Left ventricle myocardium inferior (tissue), 1 donor: Measurements from ENCODE around the gene HTR6. TPM values are rescaled to one million over a fixed set of nuclear protein-coding genes. Genes with fewer than 3 reads are reported as not detected.

ENCODE experiments used
- DNase-seq: peaks from one replicate; pipeline ENCODE4 v3.0.0-alpha.2; 2020
- H3K27ac ChIP-seq: fragments of 200-600 bp; replicated peaks from 2 replicates; pipeline ENCODE4 v1.8.0; 2021
- H3K27me3 ChIP-seq: fragments of 200-600 bp; 2 replicates; pipeline ENCODE4 v1.8.0; 2021; ENCODE audit warnings: low read depth
- H3K36me3 ChIP-seq: fragments of 200-600 bp; 2 replicates; pipeline ENCODE4 v1.8.0; 2021
- H3K4me1 ChIP-seq: fragments of 200-600 bp; 2 replicates; pipeline ENCODE4 v1.8.0; 2021
- H3K4me3 ChIP-seq: fragments of 200-600 bp; 2 replicates; pipeline ENCODE4 v1.8.0; 2021; ENCODE audit warnings: mild to moderate bottlenecking, moderate library complexity
- H3K9me3 ChIP-seq: fragments of 200-600 bp; replicated peaks from 2 replicates; pipeline ENCODE4 v1.8.0; 2021
- CTCF ChIP-seq: fragments of 200-600 bp; IDR thresholded peaks from 2 replicates; pipeline ENCODE4 v1.8.0; 2021; ENCODE audit warnings: antibody characterized with exemption, mild to moderate bottlenecking, borderline replicate concordance
- intact Hi-C: fragments of 100-400 bp; cut with micrococcal nuclease; formaldehyde crosslinking; loops from one replicate; pipeline ENCODE4 v1.11.0; 2022
- total RNA-seq: library from RNA; stranded (reverse); fragmentation: NEBNext Ultra II Directional; extraction: Animal tissue kit (Norgen Biotek cat#: 25700); gene quantifications from one replicate; pipeline ENCODE4 v1.2.1, GENCODE V29; 2021
- donor health status: DM: no; HTN: yes; CAD: no; lungs with severe emphysema.

HTR6 gene
- total RNA-seq, 1 donor from 2014 or later, result not detected

DNA sequence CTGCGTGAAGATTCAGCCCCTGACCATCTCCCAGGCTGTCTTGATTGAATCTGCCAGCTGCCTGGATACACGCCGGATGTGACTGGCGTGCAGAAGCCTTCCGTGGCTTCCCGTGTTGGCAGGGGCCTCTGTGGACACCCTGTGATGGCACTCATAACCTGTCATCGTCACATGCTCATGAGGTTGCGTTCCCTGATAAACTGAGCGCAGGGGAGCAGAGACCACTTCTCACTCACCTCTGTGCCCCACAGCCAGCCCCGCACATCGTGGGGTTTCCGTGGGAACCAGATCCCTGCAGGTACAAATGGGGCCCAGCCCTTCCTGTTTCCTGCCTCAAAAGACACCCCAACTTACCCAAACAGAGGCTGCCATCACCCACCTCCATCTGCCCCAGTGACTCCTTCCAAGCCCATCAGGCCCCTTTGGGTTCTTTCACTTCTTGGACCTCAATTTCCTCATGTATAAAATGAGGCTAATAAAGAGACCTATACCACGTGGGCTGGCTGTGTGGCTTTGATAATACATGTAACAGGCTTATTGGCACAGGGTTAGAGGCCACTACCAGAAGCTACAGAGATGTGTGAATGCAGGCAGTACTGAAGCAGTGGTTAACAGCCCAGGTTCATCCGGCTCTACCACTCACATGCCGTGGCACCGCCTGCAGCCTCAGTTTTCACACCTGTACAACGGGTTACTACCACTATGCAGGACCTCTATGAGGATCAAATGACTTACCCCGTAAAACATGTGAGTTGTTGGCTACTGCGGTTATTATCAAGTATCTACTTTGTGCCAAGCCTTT lies 23.6 kb downstream of the HTR6 start:
- Histone ChIP-seq H3K36me3 (peaks cover 14% of the 10 kb centered on the region), H3K27ac (no peak overlapping the region), H3K27me3 (no peaks in the 10 kb centered on the region), H3K9me3 (peaks cover 5% of the 10 kb centered on the region), H3K4me1 (peaks cover 15% of the 10 kb centered on the region), H3K4me3 (no peak overlapping the region)
- no peak for TF ChIP-seq CTCF
- intact Hi-C loops, result no loop called here
- no peak for DNase-seq

DNA sequence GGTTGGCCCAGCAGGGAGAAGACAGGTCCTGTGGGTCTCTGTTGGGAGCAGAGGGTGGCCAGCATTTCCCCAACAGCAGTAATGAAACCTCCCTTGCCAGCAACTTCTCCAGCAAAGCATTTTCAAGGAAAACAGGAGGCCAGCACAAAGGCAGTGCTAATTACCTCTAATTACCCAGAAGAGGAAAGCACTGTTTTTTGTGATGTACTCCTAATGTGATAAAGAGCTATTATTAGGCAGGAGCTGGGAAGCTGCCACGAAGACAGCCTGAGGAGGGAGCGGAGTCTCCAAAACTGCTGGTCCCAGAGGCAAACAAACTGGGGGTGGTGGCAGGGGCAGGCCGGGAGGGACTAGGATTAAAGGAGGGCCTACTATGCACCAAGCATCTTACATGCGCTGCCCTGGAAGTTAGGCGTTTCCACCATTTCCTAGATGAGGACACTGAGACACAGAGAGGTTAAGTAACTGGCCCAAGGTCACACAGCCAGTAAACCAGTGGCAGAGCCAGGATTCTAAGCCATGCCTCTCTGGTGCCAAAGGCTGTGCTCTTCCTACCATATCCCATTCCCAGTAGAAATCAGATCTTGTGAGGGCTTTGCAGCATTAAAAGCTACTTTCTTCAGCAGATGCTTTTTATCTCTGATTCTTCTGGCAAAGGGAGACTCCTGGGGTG lies 24.5 kb downstream of the HTR6 start:
- Histone ChIP-seq H3K27me3 (no peaks in the 10 kb centered on the region), H3K36me3 (peaks cover 24% of the 10 kb centered on the region)
- intact Hi-C loops, result no loop called here

DNA sequence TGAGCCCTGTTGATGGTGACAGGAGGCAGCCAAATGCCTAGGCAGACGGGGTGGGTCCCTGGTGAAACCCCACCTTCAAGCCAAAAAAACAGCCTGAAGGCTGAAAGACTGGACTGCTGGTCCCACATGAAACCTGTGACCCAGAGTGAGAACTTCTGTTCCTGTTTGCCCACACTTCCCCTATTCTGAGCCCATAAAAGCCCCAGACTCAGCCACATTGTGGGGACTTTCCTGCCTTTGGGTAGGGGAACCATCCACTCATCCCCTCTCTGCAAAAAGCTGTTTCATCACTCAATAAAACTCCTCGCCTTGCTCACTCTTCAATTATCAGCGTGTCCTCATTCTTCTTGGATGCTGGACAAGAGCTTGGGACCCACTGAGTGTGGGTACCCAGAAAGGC lies 25.2 kb downstream of the HTR6 start:
- Histone ChIP-seq H3K36me3 (peaks cover 30% of the 10 kb centered on the region), H3K9me3 (peaks cover 5% of the 10 kb centered on the region), H3K27ac (no peak overlapping the region), H3K27me3 (no peaks in the 10 kb centered on the region), H3K4me3 (no peak overlapping the region), H3K4me1 (peaks cover 15% of the 10 kb centered on the region)
- TF ChIP-seq CTCF, result no peak
- no peak for DNase-seq
- intact Hi-C loops, result no loop called here

More for the DNA sequence above, 24.5 kb downstream of the HTR6 start:
- Histone ChIP-seq H3K27ac (no peak overlapping the region), H3K4me3 (no peak overlapping the region), H3K9me3 (peaks cover 5% of the 10 kb centered on the region), H3K4me1 (peaks cover 15% of the 10 kb centered on the region)
- no peak for TF ChIP-seq CTCF
- DNase-seq, result no peak

DNA sequence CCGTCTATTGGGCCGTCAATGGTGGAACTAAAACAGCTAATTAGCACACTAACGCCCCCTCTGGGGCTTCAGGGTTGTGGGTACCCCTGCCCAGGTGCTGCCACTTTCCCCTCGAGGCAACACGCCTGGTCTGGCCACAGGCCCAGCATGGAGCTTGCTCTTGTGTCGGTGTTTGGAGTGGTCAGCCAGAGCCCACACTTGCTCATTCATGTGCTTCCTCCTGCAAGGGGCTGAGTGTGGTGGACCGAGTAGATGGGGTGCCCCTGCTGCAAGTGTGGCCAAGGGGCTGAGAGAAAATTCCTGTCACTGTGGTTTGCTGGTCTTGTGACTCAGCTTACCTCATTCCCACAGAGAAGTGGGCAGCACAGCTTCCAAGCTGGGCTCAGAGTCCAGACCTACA lies 25.7 kb downstream of the HTR6 start:
- Histone ChIP-seq H3K9me3 (peaks cover 5% of the 10 kb centered on the region), H3K4me3 (no peak overlapping the region), H3K36me3 (peaks cover 34% of the 10 kb centered on the region), H3K27me3 (no peaks in the 10 kb centered on the region), H3K27ac (no peak overlapping the region), H3K4me1 (peaks cover 15% of the 10 kb centered on the region)
- TF ChIP-seq CTCF, result no peak
- intact Hi-C loops, result no loop called here
- DNase-seq, result no peak

- H3K4me1 ChIP-seq, result peaks cover 6% of the 10 kb centered on the region
- H3K4me3 ChIP-seq, result no peak overlapping the region
- no peaks in the 10 kb centered on the region for H3K9me3 ChIP-seq
- intact Hi-C loops, result no loop called here
- no peak for TF ChIP-seq CTCF
- no peak for DNase-seq
- no peak overlapping the region for H3K27ac ChIP-seq
- no peaks in the 10 kb centered on the region for H3K27me3 ChIP-seq
- H3K36me3 ChIP-seq, result peaks cover 29% of the 10 kb centered on the region
Measured at GRCh38 chr1:19694298-19694697, 29.6 kb downstream of the HTR6 start.
